ENCODE measurements around the gene ISCU.

The ISCU gene

DNA sequence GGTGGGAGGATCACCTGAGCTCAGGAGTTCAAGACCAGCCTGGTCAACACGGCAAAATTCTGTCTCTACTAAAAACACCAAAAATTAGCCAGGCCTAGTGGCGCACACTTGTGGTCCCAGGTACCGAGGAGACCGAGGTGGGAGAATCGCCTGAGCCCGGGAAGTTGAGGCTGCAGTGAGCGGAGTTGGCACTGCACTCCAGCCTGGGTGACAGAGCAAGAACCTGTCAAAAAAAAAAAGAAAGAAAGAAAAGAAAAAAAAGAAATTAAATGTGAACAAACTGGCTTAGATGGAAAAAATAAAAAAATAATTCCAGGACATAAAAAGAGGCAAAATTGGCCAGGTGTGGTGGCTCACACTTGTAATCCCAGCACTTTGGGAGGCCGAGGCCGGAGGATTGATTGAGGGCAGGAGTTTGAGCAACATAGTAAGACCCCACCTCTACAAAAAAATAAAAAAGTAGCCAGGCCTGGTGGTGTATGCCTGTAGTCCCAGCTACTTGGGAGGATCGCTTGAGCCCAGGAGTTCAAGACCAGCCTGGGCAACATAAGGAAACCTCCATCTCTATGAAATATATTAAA, 32.0 kb downstream of the ISCU start:
- no peak for TF ChIP-seq YY1 (IDR thresholded peaks at IDR 0.05; ENCODE audit: low read depth)

GRCh38 chr12:108594960-108595710, 32.7 kb downstream of the ISCU start:
- TF ChIP-seq USF1 (IDR thresholded peaks at IDR 0.05) = no peak
- TF ChIP-seq EGR1 (IDR thresholded peaks at IDR 0.05) = no peak
- TF ChIP-seq, protein P1, sequence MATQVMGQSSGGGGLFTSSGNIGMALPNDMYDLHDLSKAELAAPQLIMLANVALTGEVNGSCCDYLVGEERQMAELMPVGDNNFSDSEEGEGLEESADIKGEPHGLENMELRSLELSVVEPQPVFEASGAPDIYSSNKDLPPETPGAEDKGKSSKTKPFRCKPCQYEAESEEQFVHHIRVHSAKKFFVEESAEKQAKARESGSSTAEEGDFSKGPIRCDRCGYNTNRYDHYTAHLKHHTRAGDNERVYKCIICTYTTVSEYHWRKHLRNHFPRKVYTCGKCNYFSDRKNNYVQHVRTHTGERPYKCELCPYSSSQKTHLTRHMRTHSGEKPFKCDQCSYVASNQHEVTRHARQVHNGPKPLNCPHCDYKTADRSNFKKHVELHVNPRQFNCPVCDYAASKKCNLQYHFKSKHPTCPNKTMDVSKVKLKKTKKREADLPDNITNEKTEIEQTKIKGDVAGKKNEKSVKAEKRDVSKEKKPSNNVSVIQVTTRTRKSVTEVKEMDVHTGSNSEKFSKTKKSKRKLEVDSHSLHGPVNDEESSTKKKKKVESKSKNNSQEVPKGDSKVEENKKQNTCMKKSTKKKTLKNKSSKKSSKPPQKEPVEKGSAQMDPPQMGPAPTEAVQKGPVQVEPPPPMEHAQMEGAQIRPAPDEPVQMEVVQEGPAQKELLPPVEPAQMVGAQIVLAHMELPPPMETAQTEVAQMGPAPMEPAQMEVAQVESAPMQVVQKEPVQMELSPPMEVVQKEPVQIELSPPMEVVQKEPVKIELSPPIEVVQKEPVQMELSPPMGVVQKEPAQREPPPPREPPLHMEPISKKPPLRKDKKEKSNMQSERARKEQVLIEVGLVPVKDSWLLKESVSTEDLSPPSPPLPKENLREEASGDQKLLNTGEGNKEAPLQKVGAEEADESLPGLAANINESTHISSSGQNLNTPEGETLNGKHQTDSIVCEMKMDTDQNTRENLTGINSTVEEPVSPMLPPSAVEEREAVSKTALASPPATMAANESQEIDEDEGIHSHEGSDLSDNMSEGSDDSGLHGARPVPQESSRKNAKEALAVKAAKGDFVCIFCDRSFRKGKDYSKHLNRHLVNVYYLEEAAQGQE (IDR thresholded peaks at IDR 0.05; ENCODE audit: low read depth) = no peak
- no peak for TF ChIP-seq NFIC (IDR thresholded peaks at IDR 0.05)
- no peak for TF ChIP-seq TEAD4 (IDR thresholded peaks at IDR 0.05)
- TF ChIP-seq CREB1 (IDR thresholded peaks at IDR 0.05; ENCODE audit: low read depth) = no peak
- TF ChIP-seq TCF12 (IDR thresholded peaks at IDR 0.05; ENCODE audit: low read depth) = no peak
- no peak for TF ChIP-seq ZBTB7A (IDR thresholded peaks at IDR 0.05; ENCODE audit: low read depth)
- TF ChIP-seq TAF1 (IDR thresholded peaks at IDR 0.05; ENCODE audit: low read depth) = no peak
- no peak for TF ChIP-seq EP300 (IDR thresholded peaks at IDR 0.05; ENCODE audit: borderline replicate concordance)
- TF ChIP-seq YY1 (IDR thresholded peaks at IDR 0.05; ENCODE audit: low read depth) = no peak
- no peak for TF ChIP-seq FOXM1 (IDR thresholded peaks at IDR 0.05; ENCODE audit: borderline replicate concordance, low read depth)
- no peak for TF ChIP-seq CEBPB (IDR thresholded peaks at IDR 0.05)

DNA sequence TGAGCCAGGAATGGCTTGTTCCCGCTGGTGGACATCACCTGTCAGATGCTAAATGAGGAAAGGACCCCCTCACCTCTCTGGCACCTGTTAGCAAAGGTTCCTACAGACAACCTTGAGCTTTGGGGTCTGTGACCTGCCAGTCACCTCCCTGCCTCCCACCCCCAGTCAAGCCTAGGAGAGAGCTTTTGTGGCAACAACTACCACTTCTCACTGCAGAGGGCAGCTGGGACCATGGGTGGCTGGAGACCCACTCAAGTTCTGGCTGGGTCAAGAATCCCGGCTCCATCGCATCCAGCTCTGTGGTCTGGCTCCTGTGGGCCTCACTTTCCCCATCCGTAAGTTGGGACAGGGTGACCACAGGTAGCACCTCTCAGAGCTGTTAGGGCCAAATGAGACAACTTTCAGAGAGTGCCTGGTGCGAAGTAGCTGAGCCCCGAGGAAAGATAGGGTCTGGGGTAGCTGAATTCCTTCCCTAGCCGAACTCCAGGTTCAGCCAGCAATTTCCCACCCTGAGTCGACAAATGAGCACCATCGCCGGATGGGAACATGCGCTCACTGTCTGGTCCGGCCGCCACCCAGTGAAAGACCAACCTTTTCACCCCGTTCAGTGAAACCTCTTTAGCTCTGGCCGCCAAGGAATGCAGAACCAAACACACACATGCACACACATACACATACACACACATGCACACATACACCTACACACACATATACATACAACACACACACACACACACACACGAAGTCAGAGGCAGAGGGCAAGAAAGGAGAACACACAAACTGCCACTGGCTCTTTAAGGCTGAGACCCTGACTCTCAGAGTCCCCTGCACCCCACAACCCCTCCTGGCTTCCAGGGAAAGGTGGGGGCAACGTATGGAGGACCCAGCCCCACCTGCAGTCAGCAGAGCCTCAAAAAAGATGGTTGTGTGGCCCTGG, 33.6 kb downstream of the ISCU start:
- TF ChIP-seq TCF12 (IDR thresholded peaks at IDR 0.05; ENCODE audit: low read depth) (no peak), EGR1 (IDR thresholded peaks at IDR 0.05) (no peak), FOXM1 (IDR thresholded peaks at IDR 0.05; ENCODE audit: borderline replicate concordance, low read depth) (no peak), NFIC (IDR thresholded peaks at IDR 0.05) (no peak), YY1 (IDR thresholded peaks at IDR 0.05; ENCODE audit: low read depth) (no peak), CREB1 (IDR thresholded peaks at IDR 0.05; ENCODE audit: low read depth) (no peak)
- TF ChIP-seq, protein P1 (IDR thresholded peaks at IDR 0.05; ENCODE audit: low read depth) = no peak

- TF ChIP-seq NFIC (IDR thresholded peaks at IDR 0.05) (no peak), RAD21 (IDR thresholded peaks at IDR 0.05; ENCODE audit: low read depth) (no peak), CEBPB (IDR thresholded peaks at IDR 0.05) (no peak), ZBTB7A (IDR thresholded peaks at IDR 0.05; ENCODE audit: low read depth) (no peak), YY1 (IDR thresholded peaks at IDR 0.05; ENCODE audit: low read depth) (no peak), USF1 (IDR thresholded peaks at IDR 0.05) (peak; percentile 77)
Observed at GRCh38 chr12:108596854-108597558, 34.6 kb downstream of the ISCU start.

DNA sequence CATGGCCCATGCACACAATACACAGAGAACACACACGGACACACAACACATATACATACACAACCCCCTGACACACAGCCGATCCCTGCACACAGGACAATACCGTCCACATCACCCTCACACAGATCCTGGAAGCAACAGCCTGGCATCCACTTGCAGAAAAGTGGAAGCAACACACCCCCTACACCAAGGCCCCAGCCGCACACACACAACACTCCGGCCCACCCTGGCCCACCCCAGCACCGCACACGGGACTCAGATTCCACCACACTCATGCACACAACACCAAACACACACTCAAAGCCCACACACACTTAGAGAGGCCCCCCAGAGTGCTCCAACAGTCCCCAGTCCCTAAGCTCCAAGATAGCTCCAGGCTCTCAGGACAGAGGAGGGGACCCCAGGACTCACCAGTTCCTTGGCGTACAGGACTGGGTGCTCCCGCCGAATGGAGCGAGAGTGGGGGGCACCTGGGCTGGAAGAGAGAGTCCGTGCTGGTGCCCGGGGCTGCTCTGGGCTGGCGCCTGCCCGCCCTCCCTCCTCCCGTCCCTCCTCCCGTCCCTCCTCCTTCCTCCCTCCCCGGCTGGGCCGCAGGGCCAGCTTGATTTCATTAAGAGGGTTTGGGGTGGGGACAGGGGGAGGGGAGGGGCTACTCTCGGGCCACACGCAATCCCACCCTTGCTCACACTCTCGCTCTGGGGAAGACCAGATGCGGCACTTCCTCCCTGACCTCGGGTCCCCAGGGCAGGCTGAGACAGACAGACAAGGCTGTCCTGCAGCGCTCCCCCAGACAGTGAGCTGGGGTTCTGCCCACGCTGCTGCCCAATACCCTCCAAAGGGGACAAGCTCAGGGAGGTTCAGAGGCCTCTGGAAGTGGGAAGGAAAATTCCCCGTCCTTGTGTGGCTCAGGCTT, 35.4 kb downstream of the ISCU start, which contains the start of gene TMEM119:
TSS of gene TMEM119 (minus strand) at position 526 of the 913 bp plus-strand sequence. CDS start 5,701 bp downstream, outside the sequence.
- TF ChIP-seq TAF1 (IDR thresholded peaks at IDR 0.05; ENCODE audit: low read depth) = no peak

All from Ishikawa (cell line).